Duodenal mucosa (tissue), 2 donors: Measurements from ENCODE around the gene TFF2.

Source experiments
- H3K27ac ChIP-seq: one replicate; pipeline ENCODE4 v1.7.0; 2013; ENCODE audit warnings: low read depth, low read length
- H3K27me3 ChIP-seq, 2 donors: one replicate each; pipeline ENCODE4 v1.7.0; 2013; ENCODE audit warnings: low read length in 2 of 2, control low read depth in 1 of 2; ENCODE audit not compliant: insufficient read depth in 2 of 2, control insufficient read depth in 1 of 2
- H3K36me3 ChIP-seq, 2 donors: one replicate each; pipeline ENCODE4 v1.7.0; 2013; ENCODE audit warnings: low read length in 2 of 2, control low read depth in 1 of 2; ENCODE audit not compliant: insufficient read depth in 2 of 2, control insufficient read depth in 1 of 2
- H3K4me1 ChIP-seq, 2 donors: one replicate each; pipeline ENCODE4 v1.7.0; 2013; ENCODE audit warnings: low read length in 2 of 2, control low read depth in 1 of 2; ENCODE audit not compliant: insufficient read depth in 2 of 2, control insufficient read depth in 1 of 2
- H3K4me3 ChIP-seq, 2 donors: one replicate each; pipeline ENCODE4 v1.7.0; 2013; ENCODE audit warnings: low read length in 2 of 2, low read depth in 1 of 2
- H3K9ac ChIP-seq, 2 donors: one replicate each; pipeline ENCODE4 v1.7.0; 2013; ENCODE audit warnings: low read length in 2 of 2, low read depth in 1 of 2
- H3K9me3 ChIP-seq, 2 donors: one replicate each; pipeline ENCODE4 v1.7.0; 2013; ENCODE audit warnings: low read length in 2 of 2, control low read depth in 1 of 2; ENCODE audit not compliant: control insufficient read depth in 1 of 2

TFF2 gene

DNA sequence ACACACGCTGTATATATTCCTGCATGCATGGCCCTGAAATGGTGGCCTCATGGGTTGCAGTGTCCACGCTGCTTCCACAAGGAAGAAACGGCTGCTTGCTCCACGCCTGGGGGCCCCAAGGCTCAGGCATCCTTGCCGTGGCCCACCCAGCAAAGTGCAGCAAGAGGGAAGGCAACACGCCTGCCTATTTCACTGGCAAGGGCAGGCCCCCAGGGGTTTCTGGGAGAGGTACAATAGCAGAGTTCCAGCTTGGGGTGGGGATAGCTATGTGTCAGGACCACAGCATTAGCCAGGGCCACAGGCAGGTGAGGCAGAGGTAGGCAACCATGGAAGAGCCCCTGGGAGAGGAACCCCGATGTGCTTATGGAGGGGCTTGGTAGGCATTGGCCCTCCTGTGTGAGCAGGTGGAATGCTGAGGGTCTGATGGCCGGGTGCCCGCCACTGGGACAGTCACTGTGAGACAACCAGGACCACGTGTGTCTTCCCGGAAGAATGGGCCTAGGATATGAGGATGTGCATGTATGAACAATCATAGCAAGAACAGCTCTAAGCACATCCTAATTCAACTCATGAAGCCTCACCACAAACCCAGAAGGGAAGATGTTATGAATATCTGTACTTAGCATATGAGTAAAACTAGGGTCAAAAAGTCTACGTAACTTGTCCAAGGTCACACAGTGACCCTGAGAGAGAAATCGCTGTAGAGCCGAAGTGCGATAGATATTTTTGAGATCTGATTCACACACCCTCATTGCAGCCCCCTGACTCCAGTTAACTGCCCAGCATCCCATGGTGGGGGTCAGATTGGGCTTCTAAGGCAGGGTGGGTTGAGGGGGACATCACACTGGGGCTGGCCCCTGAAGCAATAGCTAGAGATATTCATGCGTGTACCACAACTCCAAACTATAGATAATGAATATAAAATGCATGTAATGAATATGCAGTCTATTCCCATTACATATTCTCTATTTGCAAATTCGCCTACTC is 11.8 kb downstream of the TFF2 start:
- Histone ChIP-seq H3K27me3 (no peaks in the 10 kb centered on the region), H3K9ac (no peak overlapping the region), H3K36me3 (no peaks in the 10 kb centered on the region), H3K27ac (no peak overlapping the region), H3K4me1 (peaks cover 7 to 11% of the 10 kb centered on the region in 2 donors), H3K9me3 (no peaks in the 10 kb centered on the region), H3K4me3 (no peak overlapping the region)

- Histone ChIP-seq H3K4me1 (peaks cover 7 to 11% of the 10 kb centered on the region in 2 donors), H3K9me3 (no peaks in the 10 kb centered on the region), H3K27me3 (no peaks in the 10 kb centered on the region), H3K9ac (no peak overlapping the region), H3K4me3 (no peak overlapping the region), H3K27ac (no peak overlapping the region), H3K36me3 (no peaks in the 10 kb centered on the region)
Observed at GRCh38 chr21:42337830-42338728, 12.7 kb downstream of the TFF2 start.

DNA sequence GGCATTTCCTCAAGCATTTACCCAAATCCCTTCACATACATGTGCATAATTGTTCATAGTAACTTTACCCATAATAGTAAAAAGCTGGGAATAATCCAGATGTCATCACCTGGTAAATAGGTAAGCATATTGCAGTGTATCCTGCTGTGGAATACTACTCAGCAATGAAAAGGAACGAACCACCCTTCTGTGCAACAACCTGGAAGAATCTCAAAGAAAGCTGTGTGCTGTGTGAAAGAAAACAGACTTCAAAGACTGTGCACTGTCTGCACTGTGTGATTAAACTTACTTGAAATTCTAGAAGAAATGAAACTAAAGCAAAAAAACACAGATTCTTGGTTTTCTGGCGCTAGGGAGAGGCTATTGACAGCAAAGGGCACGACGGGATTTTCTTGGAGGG is 13.5 kb downstream of the TFF2 start:
- Histone ChIP-seq H3K4me3 (no peak overlapping the region), H3K9ac (no peak overlapping the region), H3K27ac (no peak overlapping the region), H3K4me1 (peaks cover 14 to 15% of the 10 kb centered on the region in 2 donors), H3K27me3 (no peaks in the 10 kb centered on the region), H3K9me3 (no peaks in the 10 kb centered on the region), H3K36me3 (no peaks in the 10 kb centered on the region)

DNA sequence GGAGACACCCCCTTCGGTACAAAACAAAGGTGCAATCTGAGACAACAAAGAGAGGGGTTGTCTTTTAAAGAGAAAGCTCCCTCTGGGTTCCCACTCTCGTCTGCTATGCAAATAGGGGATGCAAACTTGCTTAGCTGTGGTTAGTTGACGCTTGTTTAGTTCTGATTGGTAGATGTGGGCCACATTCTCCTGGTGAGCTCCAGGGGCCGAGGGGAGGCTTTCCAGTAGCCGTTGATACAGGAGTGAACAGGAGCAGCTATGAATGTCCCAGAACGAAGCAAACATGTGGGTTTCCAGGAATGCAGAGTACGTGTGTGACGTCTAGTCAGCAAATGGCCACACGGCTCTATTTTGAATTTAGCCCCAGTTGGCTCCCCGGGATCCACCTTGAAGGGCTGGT is 14.7 kb downstream of the TFF2 start:
- no peaks in the 10 kb centered on the region for H3K27me3 ChIP-seq
- no peaks in the 10 kb centered on the region for H3K36me3 ChIP-seq
- H3K4me3 ChIP-seq, result no peak overlapping the region
- H3K9ac ChIP-seq, result no peak overlapping the region
- H3K4me1 ChIP-seq, result peaks cover 14 to 15% of the 10 kb centered on the region in 2 donors
- H3K9me3 ChIP-seq, result no peaks in the 10 kb centered on the region
- no peak overlapping the region for H3K27ac ChIP-seq

- no peaks in the 10 kb centered on the region for H3K9me3 ChIP-seq
- no peak overlapping the region for H3K4me3 ChIP-seq
- H3K36me3 ChIP-seq, result no peaks in the 10 kb centered on the region
- H3K27me3 ChIP-seq, result no peaks in the 10 kb centered on the region
- H3K4me1 ChIP-seq, result peaks cover 7 to 8% of the 10 kb centered on the region in 2 donors
- H3K9ac ChIP-seq, result no peak overlapping the region
- H3K27ac ChIP-seq, result no peak overlapping the region
Observed at GRCh38 chr21:42332557-42333317, 18.1 kb downstream of the TFF2 start.

GRCh38 chr21:42331660-42332059 is 19.1 kb downstream of the TFF2 start:
- Histone ChIP-seq H3K4me3 (no peak overlapping the region), H3K9me3 (no peaks in the 10 kb centered on the region), H3K27ac (no peak overlapping the region), H3K36me3 (no peaks in the 10 kb centered on the region), H3K9ac (no peak overlapping the region), H3K27me3 (no peaks in the 10 kb centered on the region), H3K4me1 (peaks cover 4 to 7% of the 10 kb centered on the region in 2 donors)

DNA sequence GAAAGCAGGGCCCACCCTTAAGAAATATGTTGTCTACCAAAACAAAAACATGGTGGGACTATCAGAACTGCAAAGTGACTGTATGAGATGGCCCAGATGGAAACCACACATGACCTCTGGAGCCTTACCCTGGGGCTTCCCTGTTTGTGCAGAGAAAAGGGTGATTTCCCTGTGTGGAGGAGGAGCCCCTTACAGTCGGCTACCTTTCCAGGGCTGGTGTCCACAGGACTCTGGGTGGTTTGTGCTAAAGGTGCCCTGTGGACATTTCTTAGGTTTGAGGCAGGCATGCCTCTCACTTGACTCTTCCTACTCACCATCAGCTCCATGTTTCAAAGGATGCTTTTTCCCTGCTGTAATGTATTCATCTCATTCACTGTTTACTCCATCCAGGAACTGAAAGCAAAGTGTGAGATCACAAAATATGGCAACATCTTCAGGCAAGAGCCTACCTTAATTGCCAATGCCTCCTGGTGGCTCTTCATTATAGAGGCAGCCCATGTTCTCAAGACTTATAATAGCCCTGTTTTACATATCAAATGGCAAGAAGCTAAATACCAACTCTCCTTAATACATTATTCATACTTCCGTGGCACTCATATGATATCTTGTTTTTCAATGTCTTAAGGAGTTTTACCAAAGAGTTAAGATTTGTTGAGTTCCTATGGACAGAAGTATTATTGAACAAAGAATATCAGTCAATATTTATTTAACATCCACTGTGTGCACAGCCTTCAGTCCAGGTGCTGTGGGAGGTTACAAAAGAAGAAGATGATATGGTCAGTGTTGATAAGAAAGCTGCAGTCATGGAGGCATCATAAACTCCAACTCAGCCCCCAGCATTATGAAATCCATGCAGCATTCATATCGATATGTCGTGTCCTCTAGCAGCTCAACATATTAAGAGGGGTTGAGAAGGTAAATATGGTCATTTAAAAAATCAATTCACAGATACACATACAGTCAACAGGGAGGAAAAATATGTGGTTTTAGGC is 20.1 kb downstream of the TFF2 start:
- H3K9me3 ChIP-seq, result no peaks in the 10 kb centered on the region
- H3K27me3 ChIP-seq, result no peaks in the 10 kb centered on the region
- peaks cover 4 to 7% of the 10 kb centered on the region in 2 donors for H3K4me1 ChIP-seq
- no peaks in the 10 kb centered on the region for H3K36me3 ChIP-seq
- H3K4me3 ChIP-seq, result no peak overlapping the region
- no peak overlapping the region for H3K27ac ChIP-seq
- no peak overlapping the region for H3K9ac ChIP-seq

DNA sequence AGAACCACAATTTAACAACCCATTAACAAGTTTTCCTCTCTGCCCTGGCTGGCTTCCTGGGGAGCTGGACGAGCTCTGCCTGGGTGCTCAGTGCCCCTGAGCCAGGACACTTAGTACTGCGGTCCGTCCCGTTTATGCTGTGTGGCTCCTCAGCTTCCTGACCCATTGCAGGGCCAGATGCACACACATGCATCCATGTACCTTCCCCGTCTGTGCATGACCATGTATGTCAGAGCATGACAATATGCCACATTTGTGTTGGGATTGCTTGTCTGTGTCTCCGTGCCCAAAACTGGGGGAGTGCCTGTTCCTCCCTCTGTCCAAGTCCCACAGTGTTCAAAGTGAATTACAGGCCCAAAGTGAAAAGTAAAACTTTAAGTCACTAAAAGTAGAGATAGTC is 25.9 kb downstream of the TFF2 start:
- Histone ChIP-seq H3K27me3 (no peaks in the 10 kb centered on the region), H3K4me1 (peaks cover 5% of the 10 kb centered on the region in 2 donors), H3K36me3 (no peaks in the 10 kb centered on the region), H3K4me3 (no peak overlapping the region), H3K9ac (no peak overlapping the region), H3K27ac (no peak overlapping the region), H3K9me3 (no peaks in the 10 kb centered on the region)

- H3K9ac ChIP-seq, result no peak overlapping the region
- peaks cover 15% of the 10 kb centered on the region in 2 donors for H3K4me1 ChIP-seq
- no peaks in the 10 kb centered on the region for H3K9me3 ChIP-seq
- no peak overlapping the region for H3K27ac ChIP-seq
- no peak overlapping the region for H3K4me3 ChIP-seq
- H3K36me3 ChIP-seq, result no peaks in the 10 kb centered on the region
- H3K27me3 ChIP-seq, result no peaks in the 10 kb centered on the region
Observed at GRCh38 chr21:42321845-42322244, 28.9 kb downstream of the TFF2 start.
